ENCODE data around the gene GON4L.

Gene GON4L

GRCh38 chr1:155880251-155880650 lies 23.2 kb upstream of the GON4L start:
- H3K9me3 ChIP-seq (ENCODE audit: control insufficient read depth, low read length) = no peaks in the 10 kb centered on the region
- H3K36me3 ChIP-seq (ENCODE audit: control insufficient read depth, insufficient read depth, low read length) = no peaks in the 10 kb centered on the region
- WGBS, 2 experiments = 93 to 94% methylated on average over 2 of the region's 2 CpGs
- H3K27ac ChIP-seq (ENCODE audit: insufficient read depth, low read depth, low read length, poor library complexity, severe bottlenecking) = no peak overlapping the region
- no peaks in the 10 kb centered on the region for H3K4me1 ChIP-seq (ENCODE audit: control insufficient read depth, insufficient read depth, low read length)
- H3K27me3 ChIP-seq (ENCODE audit: control insufficient read depth, insufficient read depth, low read length, poor library complexity, severe bottlenecking) = no peaks in the 10 kb centered on the region
- H3K4me3 ChIP-seq (ENCODE audit: insufficient read depth, low read depth, low read length) = no peak overlapping the region

- no peak overlapping the region for H3K27ac ChIP-seq (ENCODE audit: insufficient read depth, low read depth, low read length, poor library complexity, severe bottlenecking)
- no peaks in the 10 kb centered on the region for H3K36me3 ChIP-seq (ENCODE audit: control insufficient read depth, insufficient read depth, low read length)
- no peak overlapping the region for H3K4me3 ChIP-seq (ENCODE audit: insufficient read depth, low read depth, low read length)
- no peaks in the 10 kb centered on the region for H3K27me3 ChIP-seq (ENCODE audit: control insufficient read depth, insufficient read depth, low read length, poor library complexity, severe bottlenecking)
- no peaks in the 10 kb centered on the region for H3K4me1 ChIP-seq (ENCODE audit: control insufficient read depth, insufficient read depth, low read length)
- 84 to 90% methylated on average over 2 of the region's 2 CpGs for WGBS, 2 experiments
- H3K9me3 ChIP-seq (ENCODE audit: control insufficient read depth, low read length) = no peaks in the 10 kb centered on the region
Observed at GRCh38 chr1:155877945-155878344, 20.9 kb upstream of the GON4L start.

GRCh38 chr1:155873860-155874259 lies 16.8 kb upstream of the GON4L start:
- no peaks in the 10 kb centered on the region for H3K36me3 ChIP-seq (ENCODE audit: control insufficient read depth, insufficient read depth, low read length)

GRCh38 chr1:155872527-155872926 lies 15.5 kb upstream of the GON4L start:
- 84 to 89% methylated on average over 5 of the region's 5 CpGs for WGBS, 2 experiments
- Histone ChIP-seq H3K36me3 (ENCODE audit: control insufficient read depth, insufficient read depth, low read length) (no peaks in the 10 kb centered on the region), H3K4me3 (ENCODE audit: insufficient read depth, low read depth, low read length) (no peak overlapping the region), H3K27me3 (ENCODE audit: control insufficient read depth, insufficient read depth, low read length, poor library complexity, severe bottlenecking) (no peaks in the 10 kb centered on the region), H3K4me1 (ENCODE audit: control insufficient read depth, insufficient read depth, low read length) (peaks cover 11% of the 10 kb centered on the region), H3K27ac (ENCODE audit: insufficient read depth, low read depth, low read length, poor library complexity, severe bottlenecking) (no peak overlapping the region), H3K9me3 (ENCODE audit: control insufficient read depth, low read length) (no peaks in the 10 kb centered on the region)

More at GRCh38 chr1:155873860-155874259, 16.8 kb upstream of the GON4L start:
- Histone ChIP-seq H3K9me3 (ENCODE audit: control insufficient read depth, low read length) (no peaks in the 10 kb centered on the region), H3K27ac (ENCODE audit: insufficient read depth, low read depth, low read length, poor library complexity, severe bottlenecking) (no peak overlapping the region), H3K4me3 (ENCODE audit: insufficient read depth, low read depth, low read length) (no peak overlapping the region), H3K27me3 (ENCODE audit: control insufficient read depth, insufficient read depth, low read length, poor library complexity, severe bottlenecking) (no peaks in the 10 kb centered on the region), H3K4me1 (ENCODE audit: control insufficient read depth, insufficient read depth, low read length) (peaks cover 11% of the 10 kb centered on the region)
- WGBS, 2 experiments = 85 to 88% methylated on average over 9 of the region's 9 CpGs

GRCh38 chr1:155871390-155871789 lies 14.4 kb upstream of the GON4L start:
- Histone ChIP-seq H3K4me1 (ENCODE audit: control insufficient read depth, insufficient read depth, low read length) (peaks cover 11% of the 10 kb centered on the region), H3K27me3 (ENCODE audit: control insufficient read depth, insufficient read depth, low read length, poor library complexity, severe bottlenecking) (no peaks in the 10 kb centered on the region), H3K9me3 (ENCODE audit: control insufficient read depth, low read length) (no peaks in the 10 kb centered on the region), H3K4me3 (ENCODE audit: insufficient read depth, low read depth, low read length) (no peak overlapping the region), H3K36me3 (ENCODE audit: control insufficient read depth, insufficient read depth, low read length) (no peaks in the 10 kb centered on the region), H3K27ac (ENCODE audit: insufficient read depth, low read depth, low read length, poor library complexity, severe bottlenecking) (no peak overlapping the region)
- 86 to 96% methylated on average over 1 of the region's 1 CpG for WGBS, 2 experiments

GRCh38 chr1:155867766-155868165 lies 10.8 kb upstream of the GON4L start:
- 91 to 92% methylated on average over 8 of the region's 8 CpGs for WGBS, 2 experiments
- Histone ChIP-seq H3K27me3 (ENCODE audit: control insufficient read depth, insufficient read depth, low read length, poor library complexity, severe bottlenecking) (peaks cover 2% of the 10 kb centered on the region), H3K4me3 (ENCODE audit: insufficient read depth, low read depth, low read length) (no peak overlapping the region), H3K36me3 (ENCODE audit: control insufficient read depth, insufficient read depth, low read length) (no peaks in the 10 kb centered on the region), H3K4me1 (ENCODE audit: control insufficient read depth, insufficient read depth, low read length) (peaks cover 10% of the 10 kb centered on the region), H3K9me3 (ENCODE audit: control insufficient read depth, low read length) (no peaks in the 10 kb centered on the region), H3K27ac (ENCODE audit: insufficient read depth, low read depth, low read length, poor library complexity, severe bottlenecking) (no peak overlapping the region)

GRCh38 chr1:155864393-155864792 lies 7.4 kb upstream of the GON4L start:
- H3K4me1 ChIP-seq (ENCODE audit: control insufficient read depth, insufficient read depth, low read length) = no peaks in the 10 kb centered on the region
- H3K9me3 ChIP-seq (ENCODE audit: control insufficient read depth, low read length) = no peaks in the 10 kb centered on the region
- no peak overlapping the region for H3K4me3 ChIP-seq (ENCODE audit: insufficient read depth, low read depth, low read length)
- H3K36me3 ChIP-seq (ENCODE audit: control insufficient read depth, insufficient read depth, low read length) = no peaks in the 10 kb centered on the region
- H3K27ac ChIP-seq (ENCODE audit: insufficient read depth, low read depth, low read length, poor library complexity, severe bottlenecking) = no peak overlapping the region
- peaks cover 19% of the 10 kb centered on the region for H3K27me3 ChIP-seq (ENCODE audit: control insufficient read depth, insufficient read depth, low read length, poor library complexity, severe bottlenecking)

- 67 to 85% methylated on average over 1 to 2 of the region's 2 CpGs for WGBS, 2 experiments
Observed at GRCh38 chr1:155861896-155862295, 4.9 kb upstream of the GON4L start.

GRCh38 chr1:155860970-155861510 lies 4.0 kb upstream of the GON4L start:
- Histone ChIP-seq H3K4me3 (ENCODE audit: insufficient read depth, low read depth, low read length) (no peak overlapping the region), H3K4me1 (ENCODE audit: control insufficient read depth, insufficient read depth, low read length) (peaks cover 3% of the 10 kb centered on the region), H3K36me3 (ENCODE audit: control insufficient read depth, insufficient read depth, low read length) (no peaks in the 10 kb centered on the region), H3K27me3 (ENCODE audit: control insufficient read depth, insufficient read depth, low read length, poor library complexity, severe bottlenecking) (peaks cover 19% of the 10 kb centered on the region), H3K9me3 (ENCODE audit: control insufficient read depth, low read length) (no peaks in the 10 kb centered on the region), H3K27ac (ENCODE audit: insufficient read depth, low read depth, low read length, poor library complexity, severe bottlenecking) (no peak overlapping the region)
- WGBS, 2 experiments = 89 to 93% methylated on average over 2 of the region's 2 CpGs

More at GRCh38 chr1:155861896-155862295, 4.9 kb upstream of the GON4L start:
- peaks cover 19% of the 10 kb centered on the region for H3K27me3 ChIP-seq (ENCODE audit: control insufficient read depth, insufficient read depth, low read length, poor library complexity, severe bottlenecking)
- H3K4me1 ChIP-seq (ENCODE audit: control insufficient read depth, insufficient read depth, low read length) = no peaks in the 10 kb centered on the region
- H3K36me3 ChIP-seq (ENCODE audit: control insufficient read depth, insufficient read depth, low read length) = no peaks in the 10 kb centered on the region
- H3K4me3 ChIP-seq (ENCODE audit: insufficient read depth, low read depth, low read length) = no peak overlapping the region
- H3K9me3 ChIP-seq (ENCODE audit: control insufficient read depth, low read length) = no peaks in the 10 kb centered on the region
- no peak overlapping the region for H3K27ac ChIP-seq (ENCODE audit: insufficient read depth, low read depth, low read length, poor library complexity, severe bottlenecking)

- Histone ChIP-seq H3K36me3 (ENCODE audit: control insufficient read depth, insufficient read depth, low read length) (no peaks in the 10 kb centered on the region), H3K9me3 (ENCODE audit: control insufficient read depth, low read length) (no peaks in the 10 kb centered on the region), H3K4me3 (ENCODE audit: insufficient read depth, low read depth, low read length) (no peak overlapping the region), H3K4me1 (ENCODE audit: control insufficient read depth, insufficient read depth, low read length) (peaks cover 6% of the 10 kb centered on the region), H3K27me3 (ENCODE audit: control insufficient read depth, insufficient read depth, low read length, poor library complexity, severe bottlenecking) (peaks cover 19% of the 10 kb centered on the region), H3K27ac (ENCODE audit: insufficient read depth, low read depth, low read length, poor library complexity, severe bottlenecking) (no peak overlapping the region)
- WGBS, 2 experiments = 87% methylated on average over 34 to 35 of the region's 35 CpGs
Observed at GRCh38 chr1:155859881-155860871, 3.2 kb upstream of the GON4L start.
